ENCODE results near the gene STX1A.

DNA sequence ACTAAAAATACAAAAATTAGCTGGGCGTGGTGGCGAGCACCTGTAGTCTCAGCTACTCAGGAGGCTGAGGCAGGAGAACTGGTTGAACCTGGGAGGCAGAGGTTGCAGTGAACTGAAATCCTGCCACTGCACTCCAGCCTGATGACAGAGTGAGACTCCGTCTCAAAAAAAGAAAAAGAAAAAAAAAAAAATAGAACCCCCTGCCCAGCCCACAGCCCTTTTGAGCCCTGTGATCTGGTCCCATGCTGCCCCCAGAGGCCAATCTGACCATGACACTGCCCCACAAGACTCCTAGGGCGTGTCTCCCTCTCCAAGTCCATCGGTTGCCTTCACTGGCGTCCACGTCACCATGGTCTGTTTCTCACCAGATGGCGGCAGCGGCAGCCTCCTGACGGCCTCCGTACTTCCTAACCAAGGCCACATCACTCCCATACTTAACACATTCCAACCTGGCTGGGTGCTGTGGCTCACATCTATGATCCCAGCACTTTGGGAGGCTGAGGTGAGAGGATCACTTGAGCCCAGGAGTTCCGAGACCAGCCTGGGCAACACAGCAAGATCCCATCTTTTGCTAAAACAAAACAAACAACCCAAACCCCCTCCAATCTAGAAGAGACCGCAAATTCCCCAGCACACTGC lies 18.0 kb downstream of the STX1A start:
- TF ChIP-seq, protein P1, sequence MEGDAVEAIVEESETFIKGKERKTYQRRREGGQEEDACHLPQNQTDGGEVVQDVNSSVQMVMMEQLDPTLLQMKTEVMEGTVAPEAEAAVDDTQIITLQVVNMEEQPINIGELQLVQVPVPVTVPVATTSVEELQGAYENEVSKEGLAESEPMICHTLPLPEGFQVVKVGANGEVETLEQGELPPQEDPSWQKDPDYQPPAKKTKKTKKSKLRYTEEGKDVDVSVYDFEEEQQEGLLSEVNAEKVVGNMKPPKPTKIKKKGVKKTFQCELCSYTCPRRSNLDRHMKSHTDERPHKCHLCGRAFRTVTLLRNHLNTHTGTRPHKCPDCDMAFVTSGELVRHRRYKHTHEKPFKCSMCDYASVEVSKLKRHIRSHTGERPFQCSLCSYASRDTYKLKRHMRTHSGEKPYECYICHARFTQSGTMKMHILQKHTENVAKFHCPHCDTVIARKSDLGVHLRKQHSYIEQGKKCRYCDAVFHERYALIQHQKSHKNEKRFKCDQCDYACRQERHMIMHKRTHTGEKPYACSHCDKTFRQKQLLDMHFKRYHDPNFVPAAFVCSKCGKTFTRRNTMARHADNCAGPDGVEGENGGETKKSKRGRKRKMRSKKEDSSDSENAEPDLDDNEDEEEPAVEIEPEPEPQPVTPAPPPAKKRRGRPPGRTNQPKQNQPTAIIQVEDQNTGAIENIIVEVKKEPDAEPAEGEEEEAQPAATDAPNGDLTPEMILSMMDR (conservative IDR thresholded peaks at IDR 0.05; ENCODE audit: low read length) = peak; percentile 71
- TF ChIP-seq EZH2phosphoT487 (IDR thresholded peaks at IDR 0.05; ENCODE audit: borderline replicate concordance, low read depth, low read length) = no peak

Data from OCI-LY7 (cell line).